ENCODE measurements around the gene MYEF2.

DNA sequence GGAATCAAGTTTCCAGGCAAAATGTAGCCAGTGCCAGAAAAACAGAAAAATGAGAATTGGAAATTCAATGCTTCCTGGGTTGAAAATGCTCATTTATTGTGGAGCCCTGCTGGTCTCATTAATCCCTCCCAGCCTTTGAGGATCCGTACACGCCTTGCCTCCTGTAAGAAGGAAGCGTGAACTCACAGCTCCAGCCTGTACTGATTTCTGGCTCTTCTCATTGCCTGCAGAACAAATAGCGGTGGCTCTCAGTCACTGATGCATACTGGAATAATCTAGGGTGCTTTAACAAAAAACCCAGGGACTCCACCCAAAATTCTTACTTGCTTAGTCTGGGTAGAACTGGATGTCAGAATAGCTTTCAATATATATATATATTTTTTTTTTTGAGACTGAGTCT lies 86.6 kb downstream of the MYEF2 start:
- no peak for TF ChIP-seq POLR2A (IDR thresholded peaks at IDR 0.05)
- TF ChIP-seq, protein P1, sequence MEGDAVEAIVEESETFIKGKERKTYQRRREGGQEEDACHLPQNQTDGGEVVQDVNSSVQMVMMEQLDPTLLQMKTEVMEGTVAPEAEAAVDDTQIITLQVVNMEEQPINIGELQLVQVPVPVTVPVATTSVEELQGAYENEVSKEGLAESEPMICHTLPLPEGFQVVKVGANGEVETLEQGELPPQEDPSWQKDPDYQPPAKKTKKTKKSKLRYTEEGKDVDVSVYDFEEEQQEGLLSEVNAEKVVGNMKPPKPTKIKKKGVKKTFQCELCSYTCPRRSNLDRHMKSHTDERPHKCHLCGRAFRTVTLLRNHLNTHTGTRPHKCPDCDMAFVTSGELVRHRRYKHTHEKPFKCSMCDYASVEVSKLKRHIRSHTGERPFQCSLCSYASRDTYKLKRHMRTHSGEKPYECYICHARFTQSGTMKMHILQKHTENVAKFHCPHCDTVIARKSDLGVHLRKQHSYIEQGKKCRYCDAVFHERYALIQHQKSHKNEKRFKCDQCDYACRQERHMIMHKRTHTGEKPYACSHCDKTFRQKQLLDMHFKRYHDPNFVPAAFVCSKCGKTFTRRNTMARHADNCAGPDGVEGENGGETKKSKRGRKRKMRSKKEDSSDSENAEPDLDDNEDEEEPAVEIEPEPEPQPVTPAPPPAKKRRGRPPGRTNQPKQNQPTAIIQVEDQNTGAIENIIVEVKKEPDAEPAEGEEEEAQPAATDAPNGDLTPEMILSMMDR (IDR thresholded peaks at IDR 0.05), result no peak
